Ishikawa (cell line): ENCODE measurements around the gene CCDC183.

Source experiments
- CEBPB ChIP-seq: IDR thresholded peaks from 2 replicates; pipeline ENCODE4 v1.6.1; 2012
- CREB1 ChIP-seq: IDR thresholded peaks from 2 replicates; pipeline ENCODE4 v1.6.1; 2012; ENCODE audit warnings: low read depth
- EGR1 ChIP-seq: IDR thresholded peaks from 2 replicates; pipeline ENCODE4 v1.6.1; 2012
- EP300 ChIP-seq: IDR thresholded peaks from 2 replicates; pipeline ENCODE4 v1.6.1; 2012; ENCODE audit warnings: borderline replicate concordance
- FOXM1 ChIP-seq: IDR thresholded peaks from 2 replicates; pipeline ENCODE4 v1.6.1; 2012; ENCODE audit warnings: low read depth, borderline replicate concordance
- MAX ChIP-seq: IDR thresholded peaks from 2 replicates; pipeline ENCODE4 v1.6.1; 2012
- NFIC ChIP-seq: IDR thresholded peaks from 2 replicates; pipeline ENCODE4 v1.6.1; 2012
- RAD21 ChIP-seq: IDR thresholded peaks from 2 replicates; pipeline ENCODE4 v1.6.1; 2012; ENCODE audit warnings: low read depth
- REST ChIP-seq: IDR thresholded peaks from 2 replicates; pipeline ENCODE4 v1.6.1; 2012; ENCODE audit warnings: low read depth, mild to moderate bottlenecking
- TAF1 ChIP-seq: IDR thresholded peaks from 2 replicates; pipeline ENCODE4 v1.6.1; 2012; ENCODE audit warnings: low read depth, mild to moderate bottlenecking
- USF1 ChIP-seq: IDR thresholded peaks from 2 replicates; pipeline ENCODE4 v1.6.1; 2012
- YY1 ChIP-seq: IDR thresholded peaks from 2 replicates; pipeline ENCODE4 v1.6.1; 2012; ENCODE audit warnings: low read depth
- ZBTB7A ChIP-seq: IDR thresholded peaks from 2 replicates; pipeline ENCODE4 v1.6.1; 2012; ENCODE audit warnings: low read depth

- no peak for TF ChIP-seq REST
- TF ChIP-seq CREB1, result no peak
- no peak for TF ChIP-seq NFIC
- no peak for TF ChIP-seq RAD21
- TF ChIP-seq EP300, result no peak
- TF ChIP-seq TAF1, result no peak
- TF ChIP-seq FOXM1, result no peak
- TF ChIP-seq CEBPB, result no peak
- no peak for TF ChIP-seq YY1
- no peak for TF ChIP-seq MAX
- TF ChIP-seq EGR1, result no peak
- no peak for TF ChIP-seq ZBTB7A
- TF ChIP-seq USF1, result no peak
Observed at GRCh38 chr9:136854842-136855460, 58.8 kb downstream of the CCDC183 start.
